ENCODE measurements around the gene ERVFRD-1.

ERVFRD-1 gene

DNA sequence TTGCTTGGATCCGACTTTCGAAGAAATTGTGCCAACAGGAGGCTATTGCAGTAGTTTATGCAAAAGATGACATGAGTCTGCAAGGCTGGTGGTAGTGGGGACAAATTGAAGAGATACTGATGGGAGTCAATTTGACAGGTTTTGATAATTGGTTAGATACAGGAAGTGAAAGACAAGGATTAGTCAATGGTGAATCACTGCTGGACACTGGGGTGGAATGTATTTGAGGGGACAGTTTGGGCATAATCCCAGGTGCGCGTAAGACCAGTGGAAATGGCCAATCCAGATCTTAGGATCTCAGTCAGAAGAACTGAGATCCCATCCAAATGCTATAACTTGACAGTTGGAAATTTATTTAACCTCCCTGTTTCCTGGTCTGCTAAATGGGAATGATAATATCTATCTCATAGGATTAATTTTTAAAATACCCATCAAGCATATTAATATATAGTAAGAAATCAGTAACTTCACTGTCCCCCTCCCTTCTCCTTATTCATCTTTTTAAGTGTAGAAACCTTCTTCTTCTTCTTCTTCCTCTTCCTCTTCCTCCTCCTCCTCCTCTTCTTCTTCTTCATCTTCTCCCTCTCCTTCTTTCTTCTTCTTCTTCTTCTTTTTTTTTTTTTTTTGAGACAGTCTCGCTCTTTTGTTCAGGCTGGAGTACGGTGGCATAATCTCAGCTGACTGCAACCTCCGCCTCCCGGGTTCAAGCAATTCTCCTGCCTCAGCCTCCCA, 30.9 kb upstream of the ERVFRD-1 start:
- no peaks in the 10 kb centered on the region for H3K36me3 ChIP-seq (ENCODE audit: insufficient read depth, low read length)
- no peak overlapping the region for H2AFZ ChIP-seq (ENCODE audit: low read length, unreplicated experiment)
- H3K4me3 ChIP-seq (ENCODE audit: low read depth, low read length): no peak overlapping the region
- no peaks in the 10 kb centered on the region for H3K79me2 ChIP-seq (ENCODE audit: control insufficient read depth, insufficient read depth, low read length, unreplicated experiment)
- H3K27ac ChIP-seq (ENCODE audit: low read depth, low read length): no peak overlapping the region
- H3K4me1 ChIP-seq (ENCODE audit: control insufficient read depth, insufficient read depth, low read length, unreplicated experiment): peaks cover 37% of the 10 kb centered on the region
- H3K27me3 ChIP-seq (ENCODE audit: insufficient read depth, low read length): no peaks in the 10 kb centered on the region

DNA sequence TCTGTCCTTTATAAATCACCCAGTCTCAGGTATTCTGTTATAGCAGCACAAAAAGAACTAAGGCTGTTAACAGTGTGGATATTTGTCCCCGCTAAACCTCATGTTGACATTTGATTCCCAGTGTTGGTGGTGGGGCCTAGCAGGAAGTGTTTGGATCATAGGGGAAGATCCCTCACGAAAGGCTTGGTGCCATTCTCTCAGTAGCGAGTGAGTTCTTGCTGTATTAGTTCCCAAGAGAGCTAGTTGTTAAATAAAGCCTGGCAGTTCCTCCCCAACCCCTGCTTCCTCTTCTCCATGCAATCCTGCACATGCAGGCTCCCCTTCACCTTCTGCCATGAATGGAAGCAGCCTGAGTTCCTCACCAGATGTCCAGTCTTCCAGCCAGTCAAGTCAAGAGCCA, 29.8 kb upstream of the ERVFRD-1 start:
- no peak overlapping the region for H3K4me3 ChIP-seq (ENCODE audit: low read depth, low read length)
- no peaks in the 10 kb centered on the region for H3K79me2 ChIP-seq (ENCODE audit: control insufficient read depth, insufficient read depth, low read length, unreplicated experiment)
- no peaks in the 10 kb centered on the region for H3K27me3 ChIP-seq (ENCODE audit: insufficient read depth, low read length)
- H3K27ac ChIP-seq (ENCODE audit: low read depth, low read length): no peak overlapping the region
- peaks cover 48% of the 10 kb centered on the region for H3K4me1 ChIP-seq (ENCODE audit: control insufficient read depth, insufficient read depth, low read length, unreplicated experiment)
- no peak overlapping the region for H2AFZ ChIP-seq (ENCODE audit: low read length, unreplicated experiment)
- H3K36me3 ChIP-seq (ENCODE audit: insufficient read depth, low read length): no peaks in the 10 kb centered on the region

DNA sequence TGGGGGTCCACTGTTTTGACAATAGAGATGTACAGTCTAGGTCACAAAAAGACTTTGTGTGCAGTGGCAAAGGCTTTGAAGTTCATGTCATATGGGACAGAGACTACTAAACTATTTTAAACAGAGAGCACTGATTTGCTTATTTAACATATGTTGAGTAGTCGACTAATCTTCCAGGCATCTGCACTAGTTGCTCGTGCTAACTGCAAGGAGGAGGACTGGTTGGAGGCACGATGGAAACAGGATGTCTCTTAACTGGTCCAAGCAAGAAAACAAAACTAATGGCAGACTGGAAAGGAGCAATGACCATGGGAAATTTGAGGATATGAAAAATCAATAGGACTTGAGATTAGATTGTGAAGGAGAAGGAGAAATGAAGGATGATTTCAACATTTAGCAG, 28.5 kb upstream of the ERVFRD-1 start:
- peaks cover 51% of the 10 kb centered on the region for H3K4me1 ChIP-seq (ENCODE audit: control insufficient read depth, insufficient read depth, low read length, unreplicated experiment)
- no peak overlapping the region for H3K27ac ChIP-seq (ENCODE audit: low read depth, low read length)
- H3K4me3 ChIP-seq (ENCODE audit: low read depth, low read length): no peak overlapping the region
- peaks cover 9% of the 10 kb centered on the region for H3K36me3 ChIP-seq (ENCODE audit: insufficient read depth, low read length)
- H3K27me3 ChIP-seq (ENCODE audit: insufficient read depth, low read length): no peaks in the 10 kb centered on the region
- no peaks in the 10 kb centered on the region for H3K79me2 ChIP-seq (ENCODE audit: control insufficient read depth, insufficient read depth, low read length, unreplicated experiment)
- H2AFZ ChIP-seq (ENCODE audit: low read length, unreplicated experiment): no peak overlapping the region

DNA sequence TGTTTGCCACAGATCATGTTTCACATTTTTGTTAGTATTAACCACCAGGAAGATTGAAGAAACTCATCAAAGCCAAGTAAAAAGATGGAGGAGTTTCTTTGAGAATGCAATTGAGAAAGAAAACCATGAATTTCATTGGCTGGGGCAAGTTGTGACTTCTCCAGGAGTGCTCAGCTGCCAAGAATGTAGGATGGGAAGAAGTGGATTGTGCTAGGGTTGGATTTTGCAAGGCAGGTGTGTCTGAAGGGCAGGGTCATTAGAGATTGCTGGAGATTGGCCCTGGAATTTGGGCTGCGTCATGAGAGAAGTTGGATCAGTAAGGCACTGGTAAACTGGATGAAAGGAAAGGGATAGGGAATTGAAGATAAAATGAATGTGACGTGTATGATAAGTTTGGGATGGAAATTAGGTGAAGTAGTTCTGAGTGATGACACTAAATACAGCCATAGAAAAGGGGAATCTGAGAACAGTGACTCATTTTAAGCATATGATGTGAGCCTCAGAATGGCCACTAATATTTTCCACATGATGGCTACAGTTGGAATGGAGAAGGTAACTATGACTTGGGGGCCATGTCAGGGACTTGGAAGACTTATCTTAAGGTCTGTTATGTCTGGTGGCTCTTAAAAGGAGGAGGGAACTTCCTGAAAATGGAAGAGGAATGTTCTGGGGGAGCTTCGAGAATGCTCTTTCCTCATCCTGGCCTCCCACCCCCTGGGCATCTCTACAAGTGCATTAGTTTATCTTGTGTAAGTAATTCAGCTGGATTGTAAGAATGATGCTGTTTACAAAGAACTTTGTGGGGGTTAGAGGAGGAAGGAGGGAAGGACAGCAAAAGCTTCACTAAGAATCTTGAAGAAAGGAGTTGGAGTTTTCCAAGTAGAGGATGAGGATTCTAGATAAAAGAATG, 27.8 kb upstream of the ERVFRD-1 start:
- Histone ChIP-seq H3K27me3 (ENCODE audit: insufficient read depth, low read length) (no peaks in the 10 kb centered on the region), H3K36me3 (ENCODE audit: insufficient read depth, low read length) (peaks cover 16% of the 10 kb centered on the region), H3K4me3 (ENCODE audit: low read depth, low read length) (no peak overlapping the region), H2AFZ (ENCODE audit: low read length, unreplicated experiment) (no peak overlapping the region), H3K79me2 (ENCODE audit: control insufficient read depth, insufficient read depth, low read length, unreplicated experiment) (no peaks in the 10 kb centered on the region), H3K27ac (ENCODE audit: low read depth, low read length) (0 out of 2 replicates have a peak overlapping the region, but pooled peaks have one; percentile 20), H3K4me1 (ENCODE audit: control insufficient read depth, insufficient read depth, low read length, unreplicated experiment) (peaks cover 51% of the 10 kb centered on the region)

DNA sequence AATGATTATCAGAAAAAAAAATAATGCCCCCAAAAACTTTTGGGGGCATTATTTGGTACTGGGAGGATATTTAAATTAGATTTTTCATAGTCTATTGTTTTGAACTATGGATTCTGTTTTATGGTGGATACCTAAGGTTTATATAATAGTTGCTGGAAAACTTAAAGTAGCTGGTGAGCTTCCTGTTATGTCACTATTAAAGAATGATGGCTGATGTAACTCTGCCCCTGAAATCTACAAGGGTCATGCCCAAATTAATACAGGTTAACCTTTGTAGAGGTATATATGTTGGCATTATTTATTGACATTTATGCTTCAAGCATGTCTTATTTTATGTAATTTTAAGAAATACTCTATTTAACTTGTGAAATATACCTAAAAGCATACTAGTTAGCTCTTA, 25.3 kb upstream of the ERVFRD-1 start:
- Histone ChIP-seq H3K27me3 (ENCODE audit: insufficient read depth, low read length) (no peaks in the 10 kb centered on the region), H3K4me3 (ENCODE audit: low read depth, low read length) (no peak overlapping the region), H2AFZ (ENCODE audit: low read length, unreplicated experiment) (no peak overlapping the region), H3K27ac (ENCODE audit: low read depth, low read length) (no peak overlapping the region), H3K79me2 (ENCODE audit: control insufficient read depth, insufficient read depth, low read length, unreplicated experiment) (peaks cover 10% of the 10 kb centered on the region), H3K36me3 (ENCODE audit: insufficient read depth, low read length) (peaks cover 16% of the 10 kb centered on the region), H3K4me1 (ENCODE audit: control insufficient read depth, insufficient read depth, low read length, unreplicated experiment) (peaks cover 39% of the 10 kb centered on the region)

DNA sequence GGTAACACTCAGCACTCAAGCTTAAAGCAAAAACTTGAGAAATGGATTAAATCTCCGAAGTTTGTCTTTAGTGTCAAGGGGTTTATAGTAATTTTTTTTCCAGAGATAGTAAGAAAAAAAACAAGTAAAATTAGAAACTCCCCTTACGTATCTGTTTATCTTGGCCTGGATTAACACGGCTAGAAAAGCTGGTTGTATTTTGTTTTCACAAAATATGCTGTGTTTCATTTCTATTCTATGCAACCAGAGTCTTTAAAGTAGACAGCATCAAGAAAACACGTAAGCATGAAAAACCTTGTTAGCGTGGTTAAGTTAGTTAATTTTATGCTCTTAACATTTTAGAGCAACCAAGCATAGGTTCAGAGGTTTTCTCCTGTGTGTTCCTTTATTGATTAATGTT, 21.8 kb upstream of the ERVFRD-1 start:
- peaks cover 38% of the 10 kb centered on the region for H3K79me2 ChIP-seq (ENCODE audit: control insufficient read depth, insufficient read depth, low read length, unreplicated experiment)
- H3K27ac ChIP-seq (ENCODE audit: low read depth, low read length): no peak overlapping the region
- H3K36me3 ChIP-seq (ENCODE audit: insufficient read depth, low read length): peaks cover 16% of the 10 kb centered on the region
- no peak overlapping the region for H2AFZ ChIP-seq (ENCODE audit: low read length, unreplicated experiment)
- H3K4me1 ChIP-seq (ENCODE audit: control insufficient read depth, insufficient read depth, low read length, unreplicated experiment): peaks cover 46% of the 10 kb centered on the region
- no peaks in the 10 kb centered on the region for H3K27me3 ChIP-seq (ENCODE audit: insufficient read depth, low read length)
- H3K4me3 ChIP-seq (ENCODE audit: low read depth, low read length): no peak overlapping the region

DNA sequence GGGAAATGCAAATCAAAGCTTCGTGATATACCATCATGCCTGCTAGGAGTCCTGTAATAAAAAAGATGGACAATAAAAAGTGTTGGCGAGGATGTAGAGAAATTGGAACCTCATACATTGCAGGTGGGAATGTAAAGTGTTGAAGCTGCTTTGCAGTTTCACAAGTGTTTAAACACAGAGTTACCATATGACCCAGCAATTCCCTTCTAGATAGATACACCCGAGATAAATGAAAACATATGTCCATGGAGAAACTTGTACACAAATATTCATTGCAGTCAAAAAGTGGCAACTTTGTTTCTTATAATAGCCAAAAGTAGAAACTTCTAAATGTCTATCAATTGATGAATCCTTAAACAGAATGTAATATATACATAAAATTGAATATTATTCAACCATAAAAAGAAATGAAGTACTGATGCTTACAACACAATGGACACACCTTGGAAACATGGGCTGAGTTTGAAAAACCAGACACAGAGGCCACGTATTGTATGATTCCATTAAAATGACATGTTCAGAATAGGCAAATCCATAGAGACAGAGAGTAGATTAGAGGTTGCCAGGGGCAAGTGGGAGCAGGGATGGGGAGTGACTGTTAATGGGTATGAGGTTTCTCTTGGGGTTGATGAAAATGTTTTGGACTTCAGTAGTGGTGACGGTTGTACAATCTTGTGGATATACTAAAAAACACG, 20.8 kb upstream of the ERVFRD-1 start:
- H3K36me3 ChIP-seq (ENCODE audit: insufficient read depth, low read length): peaks cover 16% of the 10 kb centered on the region
- no peaks in the 10 kb centered on the region for H3K27me3 ChIP-seq (ENCODE audit: insufficient read depth, low read length)
- no peak overlapping the region for H3K4me3 ChIP-seq (ENCODE audit: low read depth, low read length)
- H3K27ac ChIP-seq (ENCODE audit: low read depth, low read length): no peak overlapping the region
- H3K4me1 ChIP-seq (ENCODE audit: control insufficient read depth, insufficient read depth, low read length, unreplicated experiment): peaks cover 46% of the 10 kb centered on the region
- H3K79me2 ChIP-seq (ENCODE audit: control insufficient read depth, insufficient read depth, low read length, unreplicated experiment): peaks cover 45% of the 10 kb centered on the region
- no peak overlapping the region for H2AFZ ChIP-seq (ENCODE audit: low read length, unreplicated experiment)

DNA sequence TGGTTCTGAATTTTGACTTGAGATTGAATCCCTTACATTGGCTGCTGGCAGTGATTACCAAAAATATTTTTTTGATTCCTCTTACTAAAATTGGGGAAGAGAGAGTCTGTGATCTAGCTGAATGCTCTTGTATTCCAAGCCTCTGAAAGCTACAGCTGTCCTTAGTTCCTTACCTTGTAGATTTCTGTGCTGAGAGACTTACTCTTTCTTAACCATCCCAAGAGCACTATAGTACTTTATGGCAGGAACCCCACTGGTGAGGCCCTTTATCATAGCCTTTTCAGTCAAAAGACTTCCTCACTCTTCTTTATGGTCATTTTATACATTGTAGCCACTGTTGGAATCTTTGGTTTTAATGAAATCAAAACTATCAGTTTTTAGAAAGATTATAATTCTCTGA, 19.1 kb upstream of the ERVFRD-1 start:
- Histone ChIP-seq H3K36me3 (ENCODE audit: insufficient read depth, low read length) (peaks cover 12% of the 10 kb centered on the region), H3K4me3 (ENCODE audit: low read depth, low read length) (no peak overlapping the region), H3K4me1 (ENCODE audit: control insufficient read depth, insufficient read depth, low read length, unreplicated experiment) (peaks cover 38% of the 10 kb centered on the region), H3K27ac (ENCODE audit: low read depth, low read length) (0 out of 2 replicates have a peak overlapping the region, but pooled peaks have one; percentile 0), H2AFZ (ENCODE audit: low read length, unreplicated experiment) (no peak overlapping the region), H3K79me2 (ENCODE audit: control insufficient read depth, insufficient read depth, low read length, unreplicated experiment) (peaks cover 45% of the 10 kb centered on the region), H3K27me3 (ENCODE audit: insufficient read depth, low read length) (no peaks in the 10 kb centered on the region)

DNA sequence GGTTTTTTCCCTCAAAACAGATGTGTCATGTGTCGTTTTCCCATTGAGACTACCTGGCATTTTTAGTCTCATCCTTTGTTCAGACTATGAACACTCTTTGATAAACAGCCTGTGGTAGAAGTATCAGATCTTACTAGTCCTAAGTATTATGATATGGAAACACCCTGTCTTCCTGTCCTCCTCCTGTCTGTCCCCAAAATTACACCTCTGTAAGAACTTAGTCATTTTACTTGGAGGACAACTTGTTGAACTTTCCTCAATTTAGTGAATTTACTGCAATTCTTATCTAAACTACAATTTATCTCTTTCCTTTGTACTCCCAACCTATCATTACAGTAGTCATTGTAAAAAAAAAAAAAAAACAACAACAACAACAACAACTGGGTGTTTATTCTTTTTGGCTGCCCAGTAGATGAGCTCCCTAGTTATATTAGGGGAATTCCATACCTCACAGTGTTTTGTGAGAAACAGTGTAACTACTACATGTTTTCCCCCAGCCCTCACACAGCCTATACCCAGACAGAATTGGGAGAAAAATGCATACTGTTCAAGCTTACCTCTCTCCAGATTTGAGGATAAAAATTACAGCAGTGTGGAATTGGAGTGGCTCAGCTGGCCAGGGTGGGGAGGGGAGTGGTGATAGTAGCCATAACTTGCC, 18.5 kb upstream of the ERVFRD-1 start:
- H3K4me3 ChIP-seq (ENCODE audit: low read depth, low read length): no peak overlapping the region
- H3K4me1 ChIP-seq (ENCODE audit: control insufficient read depth, insufficient read depth, low read length, unreplicated experiment): peaks cover 38% of the 10 kb centered on the region
- peaks cover 45% of the 10 kb centered on the region for H3K79me2 ChIP-seq (ENCODE audit: control insufficient read depth, insufficient read depth, low read length, unreplicated experiment)
- peaks cover 7% of the 10 kb centered on the region for H3K36me3 ChIP-seq (ENCODE audit: insufficient read depth, low read length)
- H2AFZ ChIP-seq (ENCODE audit: low read length, unreplicated experiment): no peak overlapping the region
- no peaks in the 10 kb centered on the region for H3K27me3 ChIP-seq (ENCODE audit: insufficient read depth, low read length)
- 0 out of 2 replicates have a peak overlapping the region, but pooled peaks have one; percentile 0 for H3K27ac ChIP-seq (ENCODE audit: low read depth, low read length)

DNA sequence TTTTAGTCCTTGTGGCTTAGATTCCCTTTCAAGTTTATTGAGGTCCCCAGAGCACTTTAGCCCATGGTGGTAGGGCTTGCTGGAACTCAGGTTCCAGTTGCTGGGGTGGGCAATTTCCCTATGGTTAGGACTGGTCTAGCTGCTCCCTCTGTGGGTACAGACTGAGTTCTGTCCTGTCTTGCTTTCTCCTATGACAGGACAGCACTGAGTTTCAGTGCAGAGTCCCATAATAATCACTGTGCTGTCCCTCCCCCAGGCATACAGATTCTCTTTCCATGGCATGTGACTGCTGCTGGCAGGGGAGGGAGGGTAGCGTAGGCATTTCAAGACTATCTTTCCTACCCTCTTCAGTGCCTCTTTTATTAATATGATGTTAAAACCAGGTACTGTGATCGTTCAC, 17.1 kb upstream of the ERVFRD-1 start:
- no peaks in the 10 kb centered on the region for H3K27me3 ChIP-seq (ENCODE audit: insufficient read depth, low read length)
- no peaks in the 10 kb centered on the region for H3K36me3 ChIP-seq (ENCODE audit: insufficient read depth, low read length)
- H3K79me2 ChIP-seq (ENCODE audit: control insufficient read depth, insufficient read depth, low read length, unreplicated experiment): peaks cover 49% of the 10 kb centered on the region
- no peak overlapping the region for H3K4me3 ChIP-seq (ENCODE audit: low read depth, low read length)
- no peak overlapping the region for H2AFZ ChIP-seq (ENCODE audit: low read length, unreplicated experiment)
- peaks cover 38% of the 10 kb centered on the region for H3K4me1 ChIP-seq (ENCODE audit: control insufficient read depth, insufficient read depth, low read length, unreplicated experiment)
- H3K27ac ChIP-seq (ENCODE audit: low read depth, low read length): no peak overlapping the region
